ENCODE results near the gene AKAP9.
"Not testable (repeated sequence)": the region's sequence is repeated elsewhere in the genome, so short reads cannot be mapped to it uniquely, and the experiment has no call there.

Gene AKAP9

DNA sequence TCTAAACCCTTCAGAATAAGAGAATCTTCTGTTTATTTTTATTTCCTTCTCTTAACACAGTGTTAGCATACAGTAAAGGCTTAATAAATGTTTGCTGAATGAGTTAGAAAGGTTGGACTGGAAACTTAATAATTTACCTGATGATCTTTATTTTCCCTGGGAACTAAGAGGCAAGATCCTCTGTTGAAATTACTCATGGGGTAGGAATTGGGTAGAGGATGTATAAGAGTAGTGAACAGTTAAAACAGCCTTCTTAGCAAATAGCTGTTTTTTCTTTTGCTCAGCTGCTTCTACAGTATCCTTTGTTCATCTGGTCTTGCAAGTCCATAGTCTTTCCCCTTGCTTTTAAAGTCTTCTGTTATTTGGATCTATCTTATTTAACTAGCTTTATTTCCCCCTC, 80.0 kb downstream of the AKAP9 start:
- DNase-seq: peak; percentile 75

DNA sequence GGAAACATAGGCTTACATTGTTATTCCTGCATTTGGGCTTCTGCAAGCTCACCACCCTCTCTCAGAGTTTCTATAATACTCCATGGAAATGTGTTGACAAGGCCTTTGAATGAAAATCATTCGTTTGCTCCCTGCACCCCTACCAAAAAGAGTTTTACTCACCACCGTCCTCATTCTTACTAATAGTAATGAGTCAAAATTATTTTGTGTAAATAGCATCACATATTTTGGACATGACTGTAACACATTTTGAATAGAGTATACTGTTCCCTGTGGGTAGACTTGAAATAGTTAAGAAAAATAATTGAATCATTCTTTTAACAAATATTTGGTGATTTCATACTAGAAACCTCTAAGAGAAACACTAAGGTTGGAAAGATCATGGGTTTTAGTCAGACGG, 84.6 kb downstream of the AKAP9 start:
- peak; percentile 70 for DNase-seq

DNA sequence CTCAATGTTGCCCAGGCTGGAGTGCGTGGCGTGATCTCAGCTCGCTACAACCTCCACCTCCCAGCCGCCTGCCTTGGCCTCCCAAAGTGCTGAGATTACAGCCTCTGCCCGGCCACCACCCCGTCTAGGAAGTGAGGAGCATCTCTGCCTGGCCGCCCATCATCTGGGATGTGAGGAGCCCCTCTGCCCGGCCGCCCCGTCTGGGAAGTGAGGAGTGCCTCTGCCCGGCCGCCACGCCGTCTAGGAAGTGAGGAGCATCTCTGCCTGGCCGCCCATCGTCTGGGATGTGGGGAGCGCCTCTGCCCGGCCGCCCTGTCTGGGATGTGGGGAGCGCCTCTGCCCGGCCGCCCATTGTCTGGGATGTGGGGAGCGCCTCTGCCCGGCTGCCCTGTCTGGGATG, 86.0 kb downstream of the AKAP9 start:
- DNase-seq: not testable (repeated sequence)

DNA sequence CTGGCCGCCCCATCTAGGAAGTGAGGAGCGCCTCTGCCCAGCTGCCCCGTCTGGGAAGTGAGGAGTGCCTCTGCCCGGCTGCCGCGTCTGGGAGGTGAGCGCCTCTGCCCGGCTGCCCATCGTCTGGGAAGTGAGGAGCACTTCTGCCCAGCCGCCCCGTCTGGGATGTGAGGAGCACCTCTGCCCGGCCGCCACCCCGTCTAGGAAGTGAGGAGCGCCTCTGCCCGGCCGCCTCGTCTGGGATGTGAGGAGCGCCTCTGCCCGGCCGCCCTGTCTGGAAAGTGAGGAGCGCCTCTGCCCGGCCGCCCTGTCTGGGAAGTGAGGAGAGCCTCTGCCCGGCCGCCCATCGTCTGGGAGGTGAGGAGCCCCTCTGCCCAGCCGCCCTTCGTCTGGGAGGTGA, 86.5 kb downstream of the AKAP9 start:
- DNase-seq: not testable (repeated sequence)

DNA sequence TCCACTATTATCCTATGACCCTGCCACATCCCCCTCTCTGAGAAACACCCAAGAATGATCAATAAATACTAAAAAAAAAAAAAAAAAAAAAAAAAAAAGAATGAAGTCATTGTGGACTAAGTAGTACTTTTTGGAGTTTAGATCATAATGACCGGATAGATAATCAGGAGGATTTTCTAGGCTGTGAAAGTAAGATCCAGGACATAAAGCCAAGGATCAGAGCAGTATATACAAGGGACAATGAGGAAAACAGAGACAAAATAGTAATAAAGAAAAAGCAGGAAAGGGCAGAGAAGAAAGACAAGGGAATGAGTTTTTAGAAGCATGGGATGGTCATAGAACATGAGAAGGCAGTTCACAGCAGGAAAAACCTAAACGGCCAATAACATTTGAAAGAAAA, 87.6 kb downstream of the AKAP9 start:
- no peak for DNase-seq

DNA sequence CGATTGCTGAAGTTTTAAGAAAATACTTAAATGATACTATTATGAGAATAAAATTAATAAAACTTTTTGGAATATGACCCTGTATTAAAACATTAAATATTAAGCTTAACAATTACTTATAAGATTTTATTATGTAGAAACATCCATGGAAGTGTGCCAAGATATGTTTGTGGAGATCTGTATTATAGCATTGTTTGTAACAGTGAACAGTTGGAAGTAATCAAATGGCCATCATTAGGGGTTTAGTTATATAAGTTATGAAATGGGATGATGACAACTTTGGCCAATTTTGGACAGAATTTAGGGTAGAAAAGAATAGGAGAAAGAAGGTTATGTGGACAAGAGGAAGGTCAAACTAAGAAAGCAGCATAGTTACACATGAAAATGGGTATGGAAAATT, 88.0 kb downstream of the AKAP9 start:
- no peak for DNase-seq

DNA sequence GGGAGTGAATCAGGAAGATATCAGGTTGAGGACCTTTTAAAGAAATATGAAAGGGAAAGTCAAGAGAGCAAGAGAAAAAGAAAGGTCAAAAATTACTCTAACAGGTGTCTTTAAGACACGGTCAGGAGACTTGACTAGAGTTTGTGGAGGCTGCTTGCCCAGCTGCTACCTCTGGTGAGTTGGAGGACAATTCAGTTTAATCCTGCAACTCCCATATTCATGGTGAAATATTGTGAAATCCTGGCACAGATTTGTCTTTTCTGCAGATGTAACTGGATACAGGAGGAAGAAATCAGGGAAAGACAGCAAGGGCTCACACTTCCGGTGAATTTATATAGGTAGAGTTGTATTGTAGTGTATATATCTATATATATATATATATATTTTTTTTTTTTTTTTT, 93.5 kb downstream of the AKAP9 start:
- no peak for DNase-seq

DNA sequence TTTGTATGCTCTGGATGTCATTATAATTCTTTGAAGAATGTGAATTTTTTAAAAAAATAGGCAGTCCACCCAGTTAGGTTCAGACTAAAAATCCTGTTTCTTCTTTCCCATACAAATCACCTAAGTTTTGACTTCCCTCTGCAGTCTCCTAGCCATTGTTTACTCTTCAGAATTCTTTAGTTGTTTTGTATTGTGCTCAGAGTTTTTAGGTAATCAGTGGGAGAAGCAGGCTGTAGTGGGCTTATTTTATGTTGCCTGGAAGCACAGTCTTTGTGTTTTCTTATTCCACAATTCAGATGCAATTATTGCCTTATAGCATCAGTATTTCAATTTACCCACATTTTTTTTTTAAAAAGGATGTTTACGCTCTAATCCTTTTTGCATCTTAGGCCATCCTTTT, 94.9 kb downstream of the AKAP9 start:
- no peak for DNase-seq

DNA sequence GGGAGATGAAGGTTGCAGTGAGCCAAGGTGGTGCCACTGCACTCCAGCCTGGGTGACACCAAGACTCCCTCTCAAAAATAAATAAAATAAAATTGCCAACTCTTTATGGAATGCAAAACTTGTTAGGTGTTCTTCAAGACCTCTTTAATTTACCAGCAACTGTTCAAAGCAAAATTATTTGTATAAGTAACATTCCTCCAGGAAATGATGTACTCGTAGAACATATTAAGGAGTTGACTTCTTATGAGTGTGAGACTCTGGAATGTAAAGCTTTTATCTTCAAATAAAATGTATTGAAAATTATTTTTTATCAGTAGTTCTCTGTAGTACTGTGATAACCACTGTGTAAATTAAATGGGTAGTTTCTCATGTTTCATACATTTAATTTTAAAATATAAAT, 99.2 kb downstream of the AKAP9 start:
- DNase-seq: no peak

DNA sequence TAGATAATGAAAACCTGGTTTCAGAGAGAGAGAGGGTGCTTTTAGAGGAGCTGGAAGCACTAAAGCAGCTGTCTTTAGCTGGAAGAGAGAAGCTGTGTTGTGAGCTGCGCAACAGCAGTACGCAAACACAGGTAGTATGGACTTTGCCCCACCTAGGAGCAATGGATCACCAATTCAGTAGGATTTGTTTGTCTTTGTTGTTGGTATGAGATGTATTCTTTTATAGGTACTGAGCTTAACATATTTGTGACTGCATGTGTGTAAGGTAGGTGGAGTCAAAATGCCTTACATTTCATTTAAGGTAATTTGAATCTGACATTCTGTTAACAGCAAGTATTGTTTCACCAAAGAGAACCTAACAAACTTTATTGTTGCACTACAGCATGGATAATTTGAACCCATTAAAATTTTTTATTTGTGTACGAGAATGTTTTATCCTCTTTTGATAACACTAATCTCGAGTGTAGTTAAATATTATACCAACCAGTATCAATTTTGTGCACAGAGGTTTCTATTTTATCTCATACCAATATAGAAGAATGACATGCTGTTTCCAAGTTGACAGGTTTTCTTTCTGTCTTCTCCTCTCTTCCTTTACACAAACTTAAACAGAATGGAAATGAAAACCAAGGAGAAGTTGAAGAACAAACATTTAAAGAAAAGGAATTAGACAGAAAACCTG, 101.5 kb downstream of the AKAP9 start:
- DNase-seq: no peak

DNA sequence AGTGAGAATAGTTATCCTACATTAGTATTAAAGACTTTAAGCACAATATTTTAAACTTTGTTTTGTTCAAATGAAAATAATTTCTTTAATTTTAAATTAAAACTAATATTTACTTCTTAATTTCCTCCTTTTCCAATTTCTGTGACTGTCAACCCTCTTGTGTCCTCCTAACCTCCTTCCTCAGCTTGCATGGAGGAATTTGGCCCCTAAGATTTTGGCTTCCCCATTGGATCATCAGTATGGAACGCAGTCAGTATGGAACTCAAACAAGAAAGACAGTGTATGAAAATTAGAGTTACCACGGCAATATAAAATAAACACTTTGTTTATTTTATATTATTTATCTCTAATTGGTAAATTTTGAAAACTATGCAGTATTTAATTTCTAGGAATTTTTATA, 102.4 kb downstream of the AKAP9 start:
- DNase-seq: no peak

DNA sequence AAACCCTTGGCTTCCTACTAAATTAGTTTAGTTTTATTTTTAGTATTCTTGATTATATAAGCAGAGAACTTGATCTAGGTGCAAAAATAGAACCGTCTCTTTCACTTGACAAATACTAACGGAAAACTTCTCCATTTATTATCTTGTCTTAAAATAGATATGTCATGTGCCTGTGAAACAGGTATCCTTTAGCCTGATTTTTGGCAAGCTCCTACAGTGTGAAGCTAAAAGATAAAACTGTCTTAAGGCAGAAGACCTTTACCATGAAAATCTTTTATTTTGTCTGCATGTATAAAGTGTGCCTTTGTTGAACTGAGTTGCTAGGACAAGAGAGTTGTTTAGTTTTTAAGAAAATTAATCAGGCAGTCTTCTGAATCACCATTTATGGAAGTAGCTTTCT, 103.0 kb downstream of the AKAP9 start:
- no peak for DNase-seq

DNA sequence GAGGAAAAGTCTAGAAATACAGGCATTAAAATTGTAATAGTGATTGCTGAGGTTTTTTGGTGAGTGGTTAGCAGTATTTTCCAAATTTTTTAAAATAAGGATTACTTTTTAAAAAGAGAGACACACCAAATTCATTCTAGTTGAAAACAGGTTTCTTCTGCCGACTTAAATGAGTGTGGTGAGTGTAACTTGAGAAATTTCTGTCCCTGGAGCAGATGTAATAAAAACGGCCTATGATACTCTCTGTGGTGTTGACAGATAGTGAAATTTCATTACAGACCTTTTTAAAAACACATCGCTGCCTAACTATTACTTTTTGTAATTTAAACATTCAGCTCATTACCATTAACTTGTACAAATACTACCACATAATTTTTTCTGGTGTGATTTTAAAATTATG, 103.5 kb downstream of the AKAP9 start:
- no peak for DNase-seq

DNA sequence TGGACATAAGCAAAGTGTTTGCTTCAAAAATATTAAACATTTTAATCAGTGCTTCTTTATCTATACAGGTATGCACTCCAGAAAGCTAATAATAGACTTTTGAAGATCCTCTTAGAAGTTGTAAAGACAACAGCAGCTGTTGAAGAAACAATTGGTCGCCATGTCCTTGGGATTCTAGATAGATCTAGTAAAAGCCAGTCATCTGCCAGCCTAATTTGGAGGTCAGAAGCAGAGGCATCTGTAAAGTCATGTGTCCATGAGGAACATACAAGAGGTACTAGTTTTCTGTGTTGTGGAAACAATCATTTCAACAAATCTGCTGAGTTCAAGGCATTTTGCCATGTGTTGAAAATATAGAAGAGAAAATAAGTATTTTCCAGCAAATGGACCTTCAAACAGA, 104.3 kb downstream of the AKAP9 start:
- DNase-seq: no peak

DNA sequence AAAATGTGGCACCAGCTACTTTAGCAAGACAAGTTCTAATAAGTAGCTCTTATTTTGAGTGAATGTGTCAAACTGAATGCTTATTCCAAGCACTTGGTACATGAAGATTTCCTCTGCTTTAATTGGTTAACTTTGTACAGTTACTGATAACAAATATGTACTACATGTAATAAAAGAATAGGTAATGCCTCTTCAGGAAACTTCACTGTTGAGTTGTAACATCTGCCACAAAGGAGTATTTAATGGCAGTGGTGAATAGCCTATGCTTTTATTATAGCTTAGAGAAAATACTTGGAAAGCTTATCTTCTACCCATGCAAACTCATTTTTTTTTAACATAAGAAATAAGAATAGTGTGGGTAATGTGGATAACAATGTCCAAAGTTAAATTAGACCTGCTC, 111.0 kb downstream of the AKAP9 start:
- no peak for DNase-seq

DNA sequence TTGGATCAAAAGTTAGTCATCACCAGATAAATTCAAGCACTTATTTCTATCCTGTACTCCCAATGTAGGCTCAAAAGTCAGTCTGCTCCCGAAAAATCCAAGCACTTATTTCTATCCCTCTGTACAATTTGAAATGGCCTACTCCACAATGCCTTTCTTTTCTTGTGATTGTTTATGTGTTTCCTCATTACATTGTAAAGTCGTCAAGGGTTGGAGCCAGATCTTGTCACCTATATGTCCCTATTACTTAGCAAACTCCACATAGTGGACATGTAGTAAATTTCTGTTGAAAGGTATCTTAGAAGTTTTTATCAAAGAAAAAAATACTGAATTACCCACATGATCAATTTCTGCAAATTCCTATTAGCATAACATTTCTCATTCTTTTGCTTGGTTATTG, 111.5 kb downstream of the AKAP9 start:
- DNase-seq: no peak

DNA sequence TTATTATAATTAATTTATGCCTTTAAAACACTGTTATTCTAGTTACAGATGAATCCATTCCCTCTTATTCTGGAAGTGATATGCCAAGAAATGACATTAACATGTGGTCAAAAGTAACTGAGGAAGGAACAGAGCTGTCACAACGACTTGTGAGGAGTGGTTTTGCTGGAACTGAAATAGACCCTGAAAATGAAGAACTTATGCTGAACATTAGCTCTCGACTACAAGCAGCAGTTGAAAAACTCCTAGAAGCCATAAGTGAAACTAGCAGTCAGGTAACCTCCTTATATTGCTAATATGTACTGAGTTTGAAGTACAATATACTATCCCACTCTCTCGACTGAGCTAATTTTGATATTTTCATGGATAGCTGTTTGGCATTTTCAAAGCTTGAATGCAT, 112.0 kb downstream of the AKAP9 start:
- DNase-seq: no peak

DNA sequence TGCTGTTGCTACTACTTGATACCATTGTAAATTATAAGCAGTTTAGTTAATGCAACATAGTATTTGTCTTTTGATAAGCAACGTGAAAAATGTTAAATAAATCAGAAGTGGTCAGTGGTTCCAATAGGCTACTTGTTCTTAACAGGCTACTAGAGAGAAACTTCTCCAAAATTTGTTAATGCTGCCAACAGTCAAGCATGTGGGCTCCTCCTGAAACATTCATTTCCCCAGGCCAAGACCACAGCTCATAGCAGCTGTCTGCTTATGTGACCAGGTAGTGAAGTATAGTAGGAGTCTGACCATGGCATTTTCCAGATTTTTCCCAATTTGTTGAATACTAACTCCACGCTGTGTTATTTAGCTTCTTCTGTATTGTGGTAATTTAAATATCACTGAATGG, 112.7 kb downstream of the AKAP9 start:
- DNase-seq: no peak

DNA sequence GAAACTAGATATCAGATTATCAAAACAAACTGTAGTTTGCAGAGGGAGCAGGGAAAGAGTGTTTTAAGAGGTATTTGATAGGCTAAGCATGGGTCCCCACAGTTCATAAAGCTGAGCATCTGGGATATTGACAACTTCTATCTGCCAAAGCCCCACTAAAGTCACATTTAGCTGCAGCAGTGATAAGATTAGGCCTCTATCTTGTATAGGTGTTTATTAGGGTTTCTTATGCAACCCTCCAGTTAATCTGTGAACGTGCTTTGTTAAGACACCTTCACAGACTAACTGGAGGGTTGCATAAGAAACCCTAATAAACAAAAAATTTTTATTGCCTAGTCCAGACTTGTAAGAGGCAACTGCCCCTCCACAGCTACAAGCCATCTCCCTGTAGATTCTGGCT, 115.6 kb downstream of the AKAP9 start:
- DNase-seq: no peak

DNA sequence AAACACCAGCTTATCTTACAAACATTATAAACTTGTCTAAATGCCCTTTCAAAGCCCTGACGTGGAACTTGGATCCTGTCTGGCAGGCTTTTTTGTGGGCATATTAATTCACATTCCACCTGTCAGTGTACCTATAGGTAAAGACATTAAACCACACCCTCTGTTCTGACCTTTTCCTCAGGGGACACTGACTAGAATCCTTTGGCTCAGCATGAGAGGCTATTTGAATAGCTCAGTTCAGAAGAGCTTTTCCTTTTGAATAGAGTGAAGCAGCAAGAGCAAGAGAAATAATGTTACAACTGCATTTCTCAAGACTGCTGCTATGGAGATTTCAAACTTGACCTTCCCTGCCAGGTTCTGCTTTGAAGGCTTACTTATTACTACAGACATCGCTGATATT, 116.7 kb downstream of the AKAP9 start:
- no peak for DNase-seq

DNA sequence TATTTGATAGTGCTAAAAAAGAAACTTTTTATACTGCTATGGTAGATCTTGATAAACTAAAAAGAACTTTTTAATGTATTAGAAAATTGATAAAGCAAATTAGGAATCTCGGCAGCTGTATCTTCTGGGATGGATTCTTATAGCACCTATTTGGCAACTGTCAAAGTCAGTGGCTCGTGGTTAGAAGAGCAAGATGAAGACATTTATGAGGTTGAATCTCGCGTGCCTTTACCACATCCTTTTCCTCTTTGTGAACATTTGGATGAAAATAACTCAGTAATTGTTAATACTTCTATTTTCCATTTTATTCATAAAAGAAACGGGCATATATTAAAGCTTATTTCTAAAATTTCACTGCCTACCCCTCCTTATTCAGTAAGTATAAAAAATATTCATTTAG, 117.4 kb downstream of the AKAP9 start:
- no peak for DNase-seq

DNA sequence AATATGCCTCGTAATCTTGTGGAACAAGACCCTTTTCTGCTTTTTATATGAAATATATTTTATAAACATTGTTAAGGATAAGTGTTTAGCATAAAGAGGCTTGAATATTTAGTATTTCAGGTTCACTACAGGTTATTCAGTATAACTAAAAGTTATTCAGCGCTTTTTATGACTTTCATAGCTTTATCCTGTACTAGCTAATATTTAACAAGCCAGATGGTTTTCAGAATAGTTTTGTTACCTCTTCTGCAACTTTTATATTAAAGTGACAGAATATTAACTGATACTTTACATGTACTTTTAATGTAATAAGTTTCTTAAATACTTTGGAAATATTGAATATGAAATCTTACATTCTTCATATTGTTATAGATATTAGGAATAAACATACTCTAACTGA, 118.2 kb downstream of the AKAP9 start:
- DNase-seq: no peak

DNA sequence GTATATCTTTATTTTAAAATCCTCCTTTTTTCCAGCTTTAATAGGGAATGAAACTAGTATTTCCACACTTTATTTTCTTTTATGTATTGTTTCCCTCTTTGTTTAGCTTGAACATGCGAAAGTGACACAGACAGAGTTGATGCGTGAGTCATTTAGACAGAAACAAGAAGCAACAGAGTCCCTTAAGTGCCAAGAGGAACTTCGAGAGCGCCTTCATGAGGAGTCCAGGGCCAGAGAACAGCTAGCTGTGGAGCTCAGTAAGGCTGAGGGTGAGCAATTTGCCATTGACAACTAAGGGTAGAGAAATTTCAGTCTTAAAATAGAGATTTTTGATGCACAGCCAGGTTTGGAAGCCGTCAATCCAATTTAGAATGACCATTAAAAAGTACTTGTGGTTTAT, 120.5 kb downstream of the AKAP9 start:
- no peak for DNase-seq

DNA sequence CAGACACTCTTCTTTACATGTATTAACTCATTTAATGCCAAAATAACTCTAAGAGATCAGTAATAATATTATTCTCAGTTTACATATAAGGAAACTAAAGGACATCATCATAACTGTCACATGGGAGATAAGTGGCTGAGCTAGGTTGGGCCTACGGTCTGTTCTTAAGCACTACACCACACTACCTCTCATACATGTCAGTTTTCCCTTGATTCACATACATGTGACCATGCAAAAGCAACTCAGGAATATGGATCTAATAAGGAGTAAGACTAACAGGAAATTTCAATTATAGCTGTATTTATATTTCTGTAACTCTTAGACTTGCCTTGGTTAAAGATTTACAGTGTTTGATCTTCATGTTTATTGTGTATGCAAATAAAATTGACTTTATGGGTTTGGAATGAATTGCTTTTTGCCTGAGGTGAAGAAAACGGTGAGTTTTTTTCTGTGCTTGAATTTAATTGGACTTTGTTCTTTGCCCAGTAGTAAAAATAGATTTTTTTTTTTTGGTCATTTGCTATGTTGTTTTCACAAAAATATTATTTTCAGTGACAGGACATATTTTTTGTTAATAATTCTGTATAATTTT, 123.9 kb downstream of the AKAP9 start:
- DNase-seq: no peak

DNA sequence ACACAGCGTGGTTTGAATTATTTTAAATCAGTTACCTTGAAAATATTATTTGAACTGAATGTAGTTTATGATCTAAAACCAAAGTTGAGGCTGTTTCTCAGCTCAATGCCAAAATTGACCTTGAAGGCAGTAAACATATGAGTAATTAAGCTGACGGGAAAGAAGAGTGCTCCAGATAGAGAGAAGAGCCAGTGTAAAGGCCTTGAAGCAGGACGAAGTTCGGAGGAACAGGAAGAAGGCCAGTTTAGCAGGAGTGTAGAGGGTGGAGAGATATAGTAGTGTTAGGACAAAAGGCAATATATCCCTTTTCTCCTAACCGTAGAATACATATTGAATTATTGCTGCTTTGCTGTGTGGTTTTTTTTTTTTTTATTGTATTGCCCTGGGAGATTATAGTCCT, 130.4 kb downstream of the AKAP9 start:
- DNase-seq: no peak

Data from kidney glomerular epithelial cell (primary cell).